PC-9 (cell line): ENCODE data around the gene USHBP1. TPM values are rescaled to one million over a fixed set of nuclear protein-coding genes. Genes with fewer than 3 reads are reported as not detected.

ENCODE experiments used
- BruUV-seq: library from RNA; stranded (reverse); fragments of 400-500 nt; replicated peaks from 2 replicates; lab custom pipeline; 2021; lab: Mats Ljungman, UMichigan
- CTCF ChIA-PET: fragments of 300-600 bp; sonication (Branson Sonifier 250); formaldehyde crosslinking; loops from one replicate; lab custom pipeline; 2022; ENCODE audit warnings: antibody characterized with exemption; lab: Charles Lee
- POLR2A ChIA-PET: fragments of 300-600 bp; sonication (Branson Sonifier 250); formaldehyde crosslinking; loops from one replicate; lab custom pipeline; 2022; ENCODE audit warnings: antibody characterized with exemption; ENCODE audit not compliant: unreplicated experiment; lab: Charles Lee
- DNase-seq, 2 experiments: peaks; one replicate each; pipeline versions ENCODE4 v3.0.0 to v3.0.0-alpha.2; 2015 to 2022; ENCODE audit warnings: mixed read lengths in 1 of 2
- H2AFZ ChIP-seq: fragments of 200-600 bp; sonication (generic); 2 replicates; pipeline ENCODE4 v1.8.1; 2017; ENCODE audit warnings: antibody characterized with exemption
- H3F3A ChIP-seq: fragments of 200-600 bp; sonication (generic); 2 replicates; pipeline ENCODE4 v1.8.1; 2017; ENCODE audit warnings: antibody characterized with exemption, mild to moderate bottlenecking, low read depth; ENCODE audit not compliant: insufficient read depth
- H3K27ac ChIP-seq: fragments of 200-600 bp; sonication (generic); 2 replicates; pipeline ENCODE4 v1.6.1; 2016; ENCODE audit warnings: mixed run types
- H3K27me3 ChIP-seq: fragments of 200-600 bp; sonication (generic); 2 replicates; pipeline ENCODE4 v1.6.1; 2016; ENCODE audit warnings: low read depth, mixed run types; ENCODE audit not compliant: insufficient read depth
- H3K36me3 ChIP-seq: fragments of 200-600 bp; sonication (generic); 2 replicates; pipeline ENCODE4 v1.6.1; 2016; ENCODE audit warnings: low read depth, mixed run types
- H3K4me1 ChIP-seq: fragments of 200-600 bp; sonication (generic); replicated peaks from 2 replicates; pipeline ENCODE4 v1.6.1; 2016; ENCODE audit warnings: mixed run types; ENCODE audit not compliant: insufficient read depth
- H3K4me2 ChIP-seq: fragments of 200-600 bp; sonication (generic); 2 replicates; pipeline ENCODE4 v1.6.1; 2017; ENCODE audit warnings: mixed run types
- H3K4me3 ChIP-seq: fragments of 200-600 bp; sonication (generic); 2 replicates; pipeline ENCODE4 v1.6.1; 2016; ENCODE audit warnings: mixed run types
- H3K79me2 ChIP-seq: fragments of 200-600 bp; sonication (generic); 2 replicates; pipeline ENCODE4 v1.6.1; 2017; ENCODE audit warnings: low read depth, mixed run types
- H3K9me2 ChIP-seq: fragments of 200-600 bp; sonication (generic); 2 replicates; pipeline ENCODE4 v1.8.1; 2017; ENCODE audit warnings: mild to moderate bottlenecking; ENCODE audit not compliant: insufficient read depth
- H3K9me3 ChIP-seq: fragments of 200-600 bp; sonication (generic); 2 replicates; pipeline ENCODE4 v1.8.1; 2016; ENCODE audit warnings: low read depth; ENCODE audit not compliant: insufficient read depth
- H4K20me1 ChIP-seq: fragments of 200-600 bp; sonication (generic); 2 replicates; pipeline ENCODE4 v1.8.1; 2017; ENCODE audit not compliant: insufficient read depth
- CTCF ChIP-seq: fragments of 200-600 bp; sonication (generic); conservative IDR thresholded peaks from 2 replicates; pipeline ENCODE4 v1.6.1; 2017; ENCODE audit warnings: mixed run types, antibody characterized with exemption, mild to moderate bottlenecking, moderate library complexity
- EZH2 ChIP-seq: fragments of 200-600 bp; sonication (generic); IDR thresholded peaks from 2 replicates; pipeline ENCODE4 v1.8.0; 2017; ENCODE audit warnings: antibody characterized with exemption, low read depth
- intact Hi-C: fragments of 100-400 bp; cut with micrococcal nuclease; formaldehyde crosslinking; loops from one replicate; pipeline ENCODE4 v1.10.0; 2022; ENCODE audit not compliant: unreplicated experiment
- total RNA-seq: library from RNA; stranded (reverse); gene quantifications from 2 replicates; pipeline ENCODE4 v1.2.3, GENCODE V29; 2021

Gene USHBP1
- total RNA-seq, 1 experiment from 2014 or later: not detected

GRCh38 chr19:17240826-17241399 is 23.6 kb downstream of the USHBP1 start:
- peaks cover 87% of the 10 kb centered on the region for H3K79me2 ChIP-seq
- H3K27ac ChIP-seq: peak overlapping the region; percentile 31; the same call in 1 of the 2 replicates
- H3K4me1 ChIP-seq: peaks cover 36% of the 10 kb centered on the region
- POLR2A ChIA-PET: no interaction called here
- CTCF ChIA-PET: interaction anchor here (0.7 kb wide), 1 partner anchor 80 kb away, joined by 3 read pairs; no protein-coding TSS in a partner anchor
- H3K4me3 ChIP-seq: no peak overlapping the region
- TF ChIP-seq CTCF (no peak), EZH2 (no peak)
- H3F3A ChIP-seq: peaks cover 29% of the 10 kb centered on the region
- H3K36me3 ChIP-seq: peaks cover 17% of the 10 kb centered on the region
- peaks cover 52% of the 10 kb centered on the region for H4K20me1 ChIP-seq
- DNase-seq: peak in 1 of 2 experiments; percentile 13
- BruUV-seq: no TSS peak
- H3K9me3 ChIP-seq: no peaks in the 10 kb centered on the region
- H3K27me3 ChIP-seq: no peaks in the 10 kb centered on the region
- no peak overlapping the region for H2AFZ ChIP-seq
- intact Hi-C loops: no loop called here
- H3K4me2 ChIP-seq: peak overlapping the region; percentile 89; the same call in 1 of the 2 replicates
- H3K9me2 ChIP-seq: no peaks in the 10 kb centered on the region

GRCh38 chr19:17240062-17240752 is 24.3 kb downstream of the USHBP1 start:
- H3K4me2 ChIP-seq: peak overlapping the region; percentile 27; the same call in 1 of the 2 replicates
- peaks cover 31% of the 10 kb centered on the region for H3F3A ChIP-seq
- intact Hi-C loops: no loop called here
- H4K20me1 ChIP-seq: peaks cover 53% of the 10 kb centered on the region
- H3K4me1 ChIP-seq: peaks cover 36% of the 10 kb centered on the region
- H3K9me3 ChIP-seq: no peaks in the 10 kb centered on the region
- TF ChIP-seq CTCF (no peak), EZH2 (no peak)
- H2AFZ ChIP-seq: no peak overlapping the region
- H3K79me2 ChIP-seq: peaks cover 87% of the 10 kb centered on the region
- peaks cover 17% of the 10 kb centered on the region for H3K36me3 ChIP-seq
- H3K4me3 ChIP-seq: no peak overlapping the region
- H3K27ac ChIP-seq: peak overlapping the region; percentile 25; the same call in 1 of the 2 replicates
- BruUV-seq: no TSS peak
- DNase-seq: peak in 1 of 2 experiments; percentile 35
- H3K9me2 ChIP-seq: no peaks in the 10 kb centered on the region
- H3K27me3 ChIP-seq: no peaks in the 10 kb centered on the region
- ChIA-PET CTCF (no interaction called here), POLR2A (no interaction called here)

GRCh38 chr19:17237747-17238706 is 26.5 kb downstream of the USHBP1 start:
- H4K20me1 ChIP-seq: peaks cover 66% of the 10 kb centered on the region
- BruUV-seq: no TSS peak
- no peak overlapping the region for H3K4me3 ChIP-seq
- intact Hi-C loops: no loop called here
- peaks cover 86% of the 10 kb centered on the region for H3K79me2 ChIP-seq
- no peak overlapping the region for H3K27ac ChIP-seq
- ChIA-PET POLR2A (interaction anchor here (0.7 kb wide), 1 partner anchor 523 kb away, joined by 5 read pairs; no protein-coding TSS in a partner anchor), CTCF (no interaction called here)
- H3K9me2 ChIP-seq: no peaks in the 10 kb centered on the region
- no peak overlapping the region for H3K4me2 ChIP-seq
- no peaks in the 10 kb centered on the region for H3K9me3 ChIP-seq
- H3K27me3 ChIP-seq: no peaks in the 10 kb centered on the region
- TF ChIP-seq CTCF (no peak), EZH2 (no peak)
- peaks cover 51% of the 10 kb centered on the region for H3F3A ChIP-seq
- peaks cover 33% of the 10 kb centered on the region for H3K4me1 ChIP-seq
- no peak overlapping the region for H2AFZ ChIP-seq
- DNase-seq: peak in 1 of 2 experiments; percentile 21
- H3K36me3 ChIP-seq: peaks cover 22% of the 10 kb centered on the region
